A204.1 (cell line): ENCODE measurements around the gene ZNF281.
"Not testable (repeated sequence)": the region's sequence is repeated elsewhere in the genome, so short reads cannot be mapped to it uniquely, and the experiment has no call there.

Experiments used
- FAIRE-seq: peaks from 2 replicates; lab custom pipeline; 2012; peaks lifted over from hg19 to GRCh38; lab: Jason Lieb, UNC

The ZNF281 gene

GRCh38 chr1:200429221-200429751 is 19.4 kb upstream of the ZNF281 start:
- FAIRE-seq = no peak

DNA sequence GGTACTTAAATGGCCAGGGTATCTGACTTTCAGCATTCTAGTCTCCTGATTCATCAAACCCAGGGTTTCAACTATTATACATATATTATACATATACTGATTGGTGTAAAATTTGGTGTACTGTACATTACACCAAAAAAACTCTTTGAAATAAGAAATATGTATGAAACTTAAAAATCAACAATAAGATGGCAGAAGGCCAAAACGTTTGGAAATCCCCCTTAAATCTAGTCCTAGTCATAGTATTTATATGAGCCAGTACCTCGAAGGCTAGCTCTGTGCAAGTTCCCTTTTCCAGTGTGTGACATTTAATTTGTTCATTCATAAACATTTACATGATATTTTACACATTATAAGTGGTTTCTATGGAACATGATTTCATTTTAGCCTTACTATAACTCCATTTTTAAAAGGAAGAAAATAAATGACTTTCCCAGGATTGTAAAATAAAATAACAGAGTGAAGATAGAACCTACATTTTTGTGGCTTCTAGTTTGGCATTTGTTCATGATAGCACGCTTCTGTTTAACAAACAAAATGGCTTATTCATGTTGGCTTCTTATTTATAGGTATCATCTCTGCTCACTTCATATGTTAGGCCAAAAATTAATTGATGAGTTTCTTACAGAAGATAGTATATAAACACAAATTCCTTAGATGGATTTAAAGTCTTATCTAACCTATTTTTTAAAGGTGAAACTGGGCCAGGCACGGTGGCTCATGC is 18.8 kb upstream of the ZNF281 start:
- no peak for FAIRE-seq

DNA sequence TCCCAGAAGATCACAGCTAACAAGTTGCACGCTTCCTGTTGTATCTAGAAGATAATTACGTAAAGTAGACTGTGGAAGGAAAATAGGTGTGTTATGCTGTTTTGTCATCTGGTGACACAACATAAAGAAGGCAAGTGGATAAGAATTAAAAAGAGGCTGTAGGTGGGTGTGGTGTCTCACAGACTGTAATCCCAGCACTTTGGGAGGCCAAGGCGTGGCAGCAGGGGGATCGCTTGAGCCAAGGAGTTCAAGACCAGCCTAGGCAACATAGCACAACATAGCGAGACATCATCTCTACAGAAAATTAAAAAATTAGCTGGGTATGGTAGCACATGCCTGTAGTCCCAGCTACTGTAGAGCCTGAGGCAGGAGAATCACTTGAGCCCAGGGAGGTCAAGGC is 17.9 kb upstream of the ZNF281 start:
- no peak for FAIRE-seq

GRCh38 chr1:200426196-200426595 is 16.4 kb upstream of the ZNF281 start:
- no peak for FAIRE-seq

DNA sequence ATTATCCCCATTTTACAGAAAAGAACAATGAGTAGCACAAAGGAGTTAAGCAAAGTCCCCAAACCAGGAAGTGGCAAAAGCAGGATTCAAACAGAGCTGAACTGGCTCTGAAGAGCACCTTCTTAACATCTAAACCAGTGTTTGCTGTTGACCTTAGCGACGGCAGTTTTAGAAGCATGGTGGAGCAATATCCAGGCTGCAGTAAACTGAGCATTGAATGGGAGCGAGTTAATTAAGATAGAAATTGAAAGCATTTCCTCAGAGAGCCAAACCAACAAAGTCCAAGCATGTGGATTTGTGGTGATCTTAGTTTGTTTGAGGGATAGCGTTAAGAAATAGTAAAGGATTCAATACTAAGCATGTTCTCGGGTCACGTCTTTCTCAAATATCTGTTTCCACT is 13.4 kb upstream of the ZNF281 start:
- FAIRE-seq = no peak

DNA sequence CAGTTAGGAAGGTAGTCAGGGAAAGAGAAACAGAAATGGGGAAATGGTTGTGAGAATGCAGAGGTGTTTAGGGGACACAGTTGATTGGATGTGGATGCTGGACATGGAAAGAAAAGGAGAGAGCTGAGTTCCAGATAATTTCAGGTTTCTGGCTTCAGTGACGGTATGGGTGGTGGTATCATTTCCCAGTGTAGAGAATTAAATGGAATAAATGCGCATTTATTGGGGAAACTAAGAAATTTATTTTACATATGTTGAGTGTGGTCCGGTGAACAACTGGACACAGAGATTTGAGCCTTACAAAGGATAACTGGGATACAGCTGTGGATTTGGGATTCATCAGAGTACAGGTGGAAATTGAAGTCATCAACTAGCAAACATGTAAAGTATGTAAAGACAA is 12.4 kb upstream of the ZNF281 start:
- no peak for FAIRE-seq

DNA sequence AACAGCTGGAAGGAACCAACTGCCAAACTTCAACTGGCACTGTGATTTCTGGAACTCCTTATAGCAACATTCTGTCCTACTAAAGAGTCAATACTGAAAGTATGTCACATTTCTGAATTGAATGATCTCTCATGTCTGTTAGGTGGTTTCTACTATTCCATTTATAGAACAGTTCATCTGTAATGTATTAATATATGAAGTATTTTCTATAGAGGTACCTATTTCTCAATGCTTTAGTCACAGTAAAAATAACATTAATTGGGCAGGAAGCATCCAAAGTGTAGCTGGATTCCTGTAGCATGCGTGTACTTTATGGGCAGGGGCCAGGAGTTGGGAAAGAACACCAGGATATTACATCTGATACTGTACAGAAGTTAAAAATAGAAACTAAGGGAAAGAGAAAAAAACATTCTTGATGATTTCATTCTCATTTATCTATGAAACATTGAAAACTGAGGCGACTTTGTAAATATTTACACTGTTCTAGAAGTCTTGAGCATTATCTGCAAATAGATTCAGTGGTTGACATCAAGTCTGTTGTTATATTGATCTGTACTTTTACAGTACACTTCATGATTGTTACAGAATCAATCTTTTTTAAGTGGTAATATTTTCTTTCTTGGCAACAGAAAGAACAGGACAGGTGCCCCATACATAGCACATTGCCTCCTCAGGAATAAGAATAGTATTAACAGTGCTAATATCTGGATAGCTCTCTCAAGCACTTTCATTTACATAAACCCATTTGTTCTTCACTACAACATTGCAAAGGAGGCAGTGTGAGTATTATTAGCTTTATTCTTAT is 6.2 kb upstream of the ZNF281 start:
- no peak for FAIRE-seq

DNA sequence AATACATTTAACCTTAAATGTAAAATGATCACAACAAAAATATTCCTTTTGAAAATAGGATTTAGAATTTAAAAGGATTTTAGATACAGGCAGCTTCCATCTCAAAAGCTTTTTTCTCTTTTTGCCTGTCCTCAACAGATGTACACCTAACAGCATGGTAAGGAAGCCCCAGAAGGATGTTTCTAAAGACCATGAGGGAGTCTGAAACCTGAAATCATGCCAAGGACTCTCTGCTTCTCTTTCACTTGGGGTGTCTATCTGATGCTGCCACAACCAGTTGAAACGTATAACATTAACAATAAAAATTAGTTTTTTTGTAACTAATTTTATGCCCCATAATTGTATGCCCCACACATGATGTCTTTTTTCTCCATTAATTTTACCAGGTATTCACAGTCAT is 5.4 kb upstream of the ZNF281 start:
- FAIRE-seq = no peak

- FAIRE-seq = no peak
These were observed 4.8 kb upstream of the ZNF281 start for GRCh38 chr1:200414657-200415056.

GRCh38 chr1:200413766-200414165 is 3.9 kb upstream of the ZNF281 start:
- FAIRE-seq = not testable (repeated sequence)

GRCh38 chr1:200411406-200412257 is 1.8 kb upstream of the ZNF281 start:
- no peak for FAIRE-seq

DNA sequence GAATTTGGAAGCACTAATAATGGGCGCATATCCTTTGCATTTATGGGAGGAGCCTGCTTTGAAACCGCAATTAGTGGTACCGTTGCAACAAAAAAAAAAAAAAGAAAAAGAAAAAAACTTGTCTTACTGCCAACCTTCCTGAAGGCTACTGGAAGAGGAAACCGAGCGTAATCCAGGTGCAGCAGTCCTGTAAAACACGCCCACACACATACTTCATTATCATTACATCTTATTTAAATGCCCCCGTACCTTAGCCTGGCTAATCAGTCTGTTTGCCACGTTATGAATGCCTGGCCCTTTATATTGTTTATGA is 686 bp upstream of the ZNF281 start:
- FAIRE-seq = no peak

DNA sequence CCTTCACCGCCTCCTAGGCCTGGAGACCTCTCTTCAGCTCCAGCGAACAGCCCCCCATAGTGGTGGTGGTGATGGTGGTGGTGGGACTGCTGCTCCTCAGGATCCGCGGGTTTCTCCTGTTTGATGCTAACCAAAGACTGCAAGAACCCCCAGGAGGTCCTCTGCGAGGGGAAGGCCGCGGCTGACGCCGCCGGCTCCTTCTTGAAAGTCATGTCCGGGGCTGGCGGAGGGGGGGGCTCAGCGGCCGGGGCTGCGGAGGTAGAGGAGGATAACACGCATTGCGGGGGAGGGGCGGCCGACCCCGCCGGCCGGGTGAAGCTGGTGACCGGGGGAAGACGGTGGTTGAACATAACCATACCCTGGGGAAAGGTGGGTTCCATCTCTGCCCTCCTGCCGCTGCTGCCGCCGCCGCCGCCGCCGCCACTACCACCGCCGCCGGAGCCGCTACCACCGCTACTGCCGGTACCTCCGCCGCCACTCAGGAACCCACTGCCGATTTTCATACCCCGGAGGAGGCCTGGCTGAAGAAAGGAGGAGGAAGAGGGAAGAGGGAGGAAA is 554 bp downstream of the ZNF281 start:
- no peak for FAIRE-seq

GRCh38 chr1:200406161-200406797 is 3.6 kb downstream of the ZNF281 start:
- no peak for FAIRE-seq

DNA sequence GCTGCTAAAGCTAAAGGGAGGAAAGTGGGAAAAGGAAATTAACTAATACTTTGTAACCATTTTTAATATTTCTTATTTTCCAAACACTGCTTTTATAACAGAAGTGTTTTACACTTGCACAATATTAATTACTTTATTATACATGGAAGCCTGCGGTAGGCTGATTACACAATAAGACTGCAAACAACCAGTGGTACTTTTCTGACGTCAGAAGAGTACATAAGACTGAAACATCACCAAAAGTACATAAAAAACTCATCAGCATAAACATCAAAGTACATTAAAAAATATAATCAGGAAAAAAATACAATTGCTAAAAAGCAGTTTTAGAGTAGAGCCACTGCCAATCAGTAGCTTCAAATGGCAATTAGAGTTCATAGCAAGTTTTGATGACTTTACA is 4.6 kb downstream of the ZNF281 start:
- no peak for FAIRE-seq

DNA sequence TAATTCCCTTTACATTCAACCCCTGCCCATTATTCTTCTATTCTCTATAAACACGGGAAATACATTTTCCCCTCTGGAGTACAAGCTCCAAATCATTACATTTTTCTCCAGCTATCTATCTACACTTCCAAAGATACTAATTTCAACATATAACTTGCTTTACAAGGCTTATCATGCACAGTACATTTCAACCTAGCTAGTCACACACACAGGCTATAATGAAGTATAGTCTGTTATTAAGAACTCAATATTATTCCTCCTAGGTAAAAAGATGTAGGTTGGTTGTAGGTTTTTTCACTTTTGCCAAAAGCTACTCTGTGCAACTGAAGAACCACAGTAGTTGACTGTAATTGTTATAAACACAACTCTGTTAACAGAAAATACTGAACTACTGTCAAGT is 8.1 kb downstream of the ZNF281 start:
- FAIRE-seq = no peak

- FAIRE-seq = no peak
These were observed 8.6 kb downstream of the ZNF281 start for GRCh38 chr1:200401263-200401662.

- no peak for FAIRE-seq
These were observed 9.3 kb downstream of the ZNF281 start for GRCh38 chr1:200400556-200400955.

- FAIRE-seq = peak; percentile 64
These were observed 10.0 kb downstream of the ZNF281 start for GRCh38 chr1:200399860-200400259.

- no peak for FAIRE-seq
These were observed 11.5 kb downstream of the ZNF281 start for GRCh38 chr1:200398373-200398772.

DNA sequence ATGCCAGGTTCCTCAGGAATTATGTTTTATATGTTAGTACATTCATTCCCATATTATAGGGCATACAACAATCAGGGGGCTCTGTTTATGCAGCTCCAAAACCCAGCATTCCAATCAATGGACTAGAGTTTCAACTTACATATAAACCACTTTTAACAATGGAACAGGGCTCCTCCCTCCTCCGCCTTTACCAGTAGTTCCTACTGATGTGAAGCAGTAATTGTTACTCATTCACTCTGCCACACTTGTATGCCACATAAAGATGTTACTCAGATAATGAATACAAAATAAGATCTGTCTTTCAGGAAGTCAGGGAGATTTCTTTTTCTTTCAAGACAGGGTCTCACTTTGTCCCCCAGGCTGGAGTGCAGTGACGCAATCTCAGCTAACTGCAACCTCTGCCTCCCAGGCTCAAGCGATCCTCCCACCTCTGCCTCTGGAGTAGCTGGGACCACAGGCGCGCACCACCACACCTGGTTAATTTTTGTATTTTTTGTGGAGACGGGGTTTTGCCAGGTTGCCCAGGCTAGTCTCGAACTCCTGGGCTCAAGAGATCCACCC is 17.1 kb downstream of the ZNF281 start:
- FAIRE-seq = no peak

GRCh38 chr1:200391747-200392146 is 18.1 kb downstream of the ZNF281 start:
- FAIRE-seq = no peak
